Raji (cell line): Measurements from ENCODE around the gene KRT32.

ENCODE experiments used
- POLR2A ChIP-seq: IDR thresholded peaks from 2 replicates; pipeline ENCODE4 v1.6.1; 2011; ENCODE audit warnings: low read depth, low read length, control low read depth; ENCODE audit not compliant: insufficient read depth

KRT32 gene

DNA sequence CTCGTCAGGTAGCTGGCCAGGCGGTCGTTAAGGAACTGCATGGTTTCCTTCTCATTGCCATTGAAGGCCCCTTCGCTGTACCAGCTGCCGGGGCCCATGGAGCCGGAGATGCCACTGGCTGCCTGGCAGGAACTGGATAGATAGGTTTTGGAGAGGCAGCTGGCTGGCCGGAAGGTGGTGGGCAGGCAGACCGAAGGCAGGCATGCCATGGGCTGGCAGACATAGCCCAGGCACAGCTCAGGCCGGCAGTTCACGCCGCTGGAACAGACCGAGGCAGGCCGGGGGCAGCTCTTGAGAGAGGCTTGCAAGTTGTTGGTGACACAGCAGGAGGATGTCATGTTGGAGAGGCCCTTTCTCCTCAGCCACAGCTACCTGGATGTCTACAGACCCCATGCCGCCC is at the start of gene KRT32:
TSS of gene KRT32 (minus strand) at position 399 of the 400 bp plus-strand sequence. CDS start at position 338, 61 bp downstream.
- TF ChIP-seq POLR2A: no peak

DNA sequence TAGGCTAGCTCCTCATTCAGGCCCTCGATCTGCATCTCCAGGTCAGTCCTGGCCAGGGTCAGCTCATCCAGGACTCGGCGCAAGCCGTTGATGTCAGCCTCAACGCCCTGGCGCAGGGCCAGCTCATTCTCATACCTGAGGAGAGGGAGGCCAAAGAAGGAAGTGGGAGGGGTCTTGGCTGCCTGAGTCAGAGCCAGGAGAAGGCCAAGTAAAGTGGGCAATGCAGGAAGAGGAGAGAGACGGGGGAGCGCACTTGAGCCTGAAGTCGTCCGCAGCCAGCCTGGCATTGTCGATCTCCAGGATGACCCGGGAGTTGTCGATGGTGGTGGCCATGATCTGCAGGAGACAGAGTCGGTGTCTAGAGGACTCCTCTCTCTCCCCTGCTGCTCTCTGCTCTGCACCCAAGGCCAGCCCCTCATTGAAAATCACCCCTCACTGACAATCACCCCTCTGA is 49.7 kb upstream of the KRT32 start:
- no peak for TF ChIP-seq POLR2A

DNA sequence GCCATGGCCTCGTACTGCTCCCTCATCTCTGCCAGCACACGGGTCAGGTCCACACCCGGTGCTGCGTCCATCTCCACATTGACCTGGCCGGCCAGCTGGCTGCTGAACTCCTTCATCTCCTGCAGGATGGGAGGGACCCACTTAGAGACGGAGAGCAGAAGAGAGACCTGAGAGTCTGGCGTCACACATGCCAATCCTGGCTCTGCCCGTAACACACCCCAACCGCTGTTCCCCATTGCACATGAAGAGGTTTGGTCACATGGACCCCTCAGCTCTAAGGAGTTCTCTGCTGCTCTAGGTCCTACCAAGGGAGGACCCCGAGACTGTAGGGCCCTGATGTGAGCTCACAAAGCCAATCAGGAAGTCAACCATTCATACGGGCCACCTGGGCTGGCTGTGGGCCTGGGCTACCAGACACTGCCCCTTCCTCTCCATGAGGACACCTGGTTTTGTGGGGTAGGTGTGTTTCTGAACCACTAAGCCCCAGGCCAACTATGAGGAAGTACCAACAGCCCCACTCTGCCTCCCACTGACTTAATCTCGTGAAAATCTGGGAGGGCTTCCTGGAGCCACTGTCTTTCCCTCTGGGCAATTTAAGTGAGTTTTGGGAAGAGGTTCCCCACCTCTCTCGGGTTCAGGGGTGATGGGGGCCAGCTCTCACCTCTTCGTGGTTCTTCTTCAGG is 49.1 kb upstream of the KRT32 start:
- no peak for TF ChIP-seq POLR2A

DNA sequence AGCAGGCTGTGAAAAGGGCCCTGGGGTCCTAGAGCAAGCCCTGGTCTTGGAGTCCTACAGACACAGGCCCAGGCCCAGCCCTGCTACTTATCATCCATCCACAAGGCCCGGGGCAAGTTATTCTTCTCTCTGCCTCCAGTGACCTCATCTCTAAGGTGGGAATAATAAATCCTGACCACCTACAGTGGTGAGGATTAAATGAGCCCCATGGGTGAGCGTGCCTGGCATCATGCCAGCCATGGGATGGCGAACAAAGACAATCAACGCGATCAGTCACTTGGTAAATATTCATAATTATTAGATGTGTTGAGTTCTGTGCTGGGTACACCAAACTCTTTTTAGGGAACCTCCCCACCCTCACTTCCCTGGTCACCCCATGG is 46.0 kb upstream of the KRT32 start:
- no peak for TF ChIP-seq POLR2A

DNA sequence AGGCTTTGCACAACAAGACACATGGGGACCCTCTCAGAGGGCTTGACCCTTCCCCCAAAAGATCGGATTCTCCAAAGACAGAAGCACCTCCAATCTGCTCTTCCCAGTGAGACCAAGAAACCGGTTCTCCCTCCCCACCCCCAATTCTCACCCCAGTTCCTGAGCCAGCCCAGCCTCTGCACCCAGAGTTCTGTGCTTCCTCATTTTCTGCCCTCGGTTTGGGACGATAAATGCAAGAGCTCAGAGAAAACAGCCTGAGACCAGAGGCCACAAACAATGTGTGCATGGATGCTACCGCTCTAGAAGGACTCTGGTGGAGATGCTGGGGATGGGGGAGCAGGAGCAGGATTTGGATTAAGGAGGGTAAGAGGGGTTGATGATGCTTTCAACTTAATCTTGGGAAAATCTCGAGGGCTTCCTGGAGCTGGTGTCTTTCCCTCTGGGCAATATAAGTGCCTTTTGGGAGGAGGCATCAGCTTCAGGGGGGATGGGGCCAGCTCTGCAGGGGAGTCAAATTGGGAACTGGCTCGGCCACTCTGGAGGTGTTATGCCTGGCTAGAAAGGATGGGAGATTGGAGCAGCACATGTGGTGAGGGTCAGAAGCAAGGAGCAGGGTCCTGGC is 45.5 kb upstream of the KRT32 start:
- TF ChIP-seq POLR2A: no peak

DNA sequence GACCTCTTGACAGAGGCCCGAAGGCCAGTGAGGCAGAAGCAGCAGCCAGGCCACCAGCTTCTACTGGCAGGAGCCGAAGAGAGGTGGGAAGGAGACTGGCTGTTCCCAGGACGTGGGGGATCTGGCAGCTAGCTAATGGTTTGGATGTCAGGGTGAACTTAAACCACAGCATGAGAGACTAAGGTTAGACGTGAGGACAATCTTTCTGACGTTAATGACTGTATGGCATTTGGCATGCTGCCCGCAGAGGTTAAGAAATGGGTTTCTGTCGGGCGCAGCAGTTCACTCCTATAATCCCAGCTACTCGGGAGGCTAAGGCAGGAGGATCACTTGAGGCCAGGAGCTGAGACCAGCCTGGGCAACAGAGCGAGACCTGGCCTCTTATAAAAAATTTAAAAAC is 44.5 kb upstream of the KRT32 start:
- no peak for TF ChIP-seq POLR2A

DNA sequence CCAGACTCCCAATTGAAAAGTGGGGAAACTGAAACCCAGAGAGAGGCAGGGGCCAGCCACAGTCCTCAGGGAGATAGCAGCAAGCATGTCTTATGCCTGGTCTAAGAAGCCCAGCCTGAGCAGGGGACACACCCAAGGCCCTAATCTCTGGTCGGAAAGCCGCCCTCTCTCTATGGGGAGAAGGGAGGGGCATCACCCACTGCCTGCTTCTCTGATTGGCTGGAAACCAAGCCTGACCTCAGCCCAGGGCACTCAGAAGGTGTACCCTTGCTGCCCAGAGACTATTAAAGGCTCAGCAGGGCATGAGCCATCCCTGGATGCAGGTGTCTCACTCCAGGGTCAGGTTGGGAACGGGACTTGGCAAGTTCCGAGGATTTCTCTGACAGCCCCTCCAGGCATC is 43.9 kb upstream of the KRT32 start:
- no peak for TF ChIP-seq POLR2A

DNA sequence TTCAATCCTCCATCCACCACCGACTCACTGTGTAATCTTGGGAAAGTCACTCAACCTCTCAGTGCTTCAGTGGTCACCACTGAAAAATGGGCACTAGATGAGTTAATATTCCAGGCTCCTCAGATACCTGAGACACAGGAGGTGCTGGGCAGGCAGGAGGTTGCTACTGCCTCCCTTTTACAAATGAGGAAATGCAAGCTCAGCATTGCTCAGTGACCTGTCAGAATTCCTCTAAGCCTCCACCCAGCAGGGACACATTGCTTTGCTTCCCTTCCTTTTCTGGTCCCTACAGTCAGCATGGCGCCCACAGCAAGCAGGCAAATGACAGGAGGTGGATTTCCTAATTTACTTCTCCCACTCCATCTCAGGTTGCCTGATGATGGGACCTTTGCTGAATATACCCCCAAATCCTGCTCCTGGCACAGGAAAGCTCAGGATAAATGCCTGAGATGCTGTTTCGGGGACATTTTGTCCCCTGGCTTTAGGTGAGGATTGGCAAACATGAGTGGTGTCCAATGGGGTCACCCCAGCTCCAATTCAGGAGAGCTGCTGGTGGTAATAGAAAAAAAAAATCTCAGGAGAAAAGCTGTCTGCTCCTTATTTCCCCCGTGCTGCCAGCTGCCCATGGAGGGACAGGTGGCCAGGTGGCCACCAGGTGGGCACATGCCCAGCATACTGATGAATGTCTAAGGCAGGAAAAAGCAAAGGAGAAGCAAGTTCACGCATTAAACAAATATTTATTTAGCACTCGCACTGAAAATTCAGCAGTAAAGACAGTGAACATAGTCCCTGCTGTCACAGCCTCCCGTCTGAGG is 43.3 kb upstream of the KRT32 start:
- no peak for TF ChIP-seq POLR2A

DNA sequence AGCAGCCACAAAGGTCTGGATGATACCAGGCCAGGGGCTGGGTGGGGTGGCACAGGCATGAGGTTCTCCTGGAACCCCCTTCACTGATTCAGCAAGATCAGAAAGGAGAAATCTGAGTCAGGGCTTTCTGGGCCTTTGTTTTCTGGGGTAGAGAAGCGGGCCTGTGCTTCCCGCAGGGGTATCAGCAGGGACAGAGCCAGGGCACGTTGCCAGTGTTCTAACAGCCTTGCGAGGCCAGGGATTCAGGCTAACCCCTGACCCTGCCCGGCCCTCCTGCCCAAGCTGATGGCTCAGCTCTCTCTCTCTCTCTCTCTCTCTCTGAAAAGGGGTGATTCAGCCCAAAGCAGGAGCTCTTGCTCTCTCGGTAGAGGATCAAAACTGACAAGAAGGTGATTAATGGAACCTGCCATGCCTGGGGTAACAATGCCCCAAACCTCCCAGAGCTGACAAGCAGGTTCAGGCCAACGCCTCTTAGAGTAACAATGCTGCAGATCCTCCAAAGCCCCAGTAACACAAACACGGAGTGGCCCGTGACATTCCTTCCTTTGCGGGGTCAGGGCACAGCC is 40.2 kb upstream of the KRT32 start:
- TF ChIP-seq POLR2A: no peak

DNA sequence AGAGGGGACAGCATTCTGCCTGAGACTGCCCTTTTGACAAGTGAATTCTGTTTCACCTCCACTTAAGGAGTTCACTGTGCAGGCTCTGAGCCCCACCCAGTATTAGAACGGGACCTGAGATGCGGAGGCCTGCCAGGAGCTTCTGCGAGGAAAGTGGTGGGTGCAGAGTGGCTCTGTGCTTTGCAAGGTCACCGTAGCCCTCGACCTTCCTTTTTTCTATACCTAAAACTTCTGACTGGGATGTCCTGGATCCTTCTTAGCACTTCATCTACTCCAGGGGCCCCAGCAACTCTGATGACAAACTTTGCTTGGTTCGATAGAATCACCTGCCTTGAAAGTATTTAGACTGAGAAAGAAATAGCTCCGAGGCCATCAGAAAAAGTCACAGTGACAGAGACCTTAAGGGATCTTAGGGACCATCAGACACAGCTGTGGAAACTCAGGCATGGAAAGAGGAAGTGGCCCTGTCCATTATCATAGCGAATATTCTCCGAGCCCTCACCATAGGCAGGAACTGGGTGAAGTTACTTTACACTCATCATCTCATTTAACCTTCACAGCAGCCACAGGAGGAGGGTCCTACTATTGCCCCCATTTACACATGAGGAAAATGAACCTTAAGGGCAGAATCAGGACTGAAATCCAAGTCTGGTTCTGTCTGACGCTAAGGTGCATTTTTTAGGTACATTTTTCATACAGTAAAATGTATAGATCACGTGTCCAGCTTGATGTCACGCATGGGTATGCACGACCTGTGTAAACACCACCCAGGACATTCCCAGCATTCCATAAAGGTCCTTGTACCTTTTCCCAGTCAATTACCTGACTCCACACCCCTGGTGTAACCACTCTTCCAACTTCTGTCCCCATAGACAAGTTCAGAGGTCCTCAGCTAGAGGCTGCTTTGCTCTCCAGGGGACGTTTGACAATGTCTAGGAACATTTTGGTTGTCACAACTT is 38.9 kb upstream of the KRT32 start:
- TF ChIP-seq POLR2A: no peak

DNA sequence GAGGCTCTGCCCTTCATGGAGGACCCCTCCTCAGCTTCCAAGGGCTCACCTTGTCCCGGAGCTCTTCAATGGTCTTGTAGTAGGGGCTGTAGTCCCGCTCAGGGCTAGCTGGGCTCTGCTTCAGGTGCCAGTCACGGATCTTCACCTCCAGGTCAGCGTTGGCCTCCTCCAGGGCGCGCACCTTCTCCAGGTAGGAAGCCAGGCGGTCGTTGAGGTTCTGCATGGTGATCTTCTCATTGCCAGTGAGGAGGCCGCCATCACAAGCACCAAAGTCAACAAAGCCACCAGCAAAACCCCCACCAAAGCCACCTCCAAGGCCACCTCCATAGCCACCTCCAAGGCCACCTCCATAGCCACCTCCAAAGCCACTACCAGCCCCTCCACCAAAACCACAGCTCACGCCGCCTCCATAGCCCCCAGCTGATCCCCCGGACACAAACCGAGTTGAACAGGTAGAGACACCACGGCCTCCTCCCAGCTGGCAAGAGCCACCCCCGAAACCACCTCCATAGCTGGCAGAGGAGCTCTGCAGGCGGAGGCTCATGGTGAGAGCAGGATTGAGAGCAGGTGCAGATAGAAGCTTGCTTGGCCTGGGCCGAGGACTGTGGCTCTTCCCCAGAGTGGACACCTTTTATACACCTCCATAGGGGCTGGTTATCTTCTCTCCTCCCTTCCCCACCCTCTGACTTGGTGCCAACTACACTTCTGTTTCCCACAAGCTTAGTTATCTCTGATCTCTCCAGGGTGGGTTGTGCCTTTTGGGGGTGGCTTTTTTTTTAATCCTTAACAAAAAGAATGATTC is 38.0 kb upstream of the KRT32 start, which contains the start of gene KRT13:
TSS of gene KRT13 (minus strand) at position 606 of the 802 bp plus-strand sequence. CDS start at position 544, 62 bp downstream.
- no peak for TF ChIP-seq POLR2A

DNA sequence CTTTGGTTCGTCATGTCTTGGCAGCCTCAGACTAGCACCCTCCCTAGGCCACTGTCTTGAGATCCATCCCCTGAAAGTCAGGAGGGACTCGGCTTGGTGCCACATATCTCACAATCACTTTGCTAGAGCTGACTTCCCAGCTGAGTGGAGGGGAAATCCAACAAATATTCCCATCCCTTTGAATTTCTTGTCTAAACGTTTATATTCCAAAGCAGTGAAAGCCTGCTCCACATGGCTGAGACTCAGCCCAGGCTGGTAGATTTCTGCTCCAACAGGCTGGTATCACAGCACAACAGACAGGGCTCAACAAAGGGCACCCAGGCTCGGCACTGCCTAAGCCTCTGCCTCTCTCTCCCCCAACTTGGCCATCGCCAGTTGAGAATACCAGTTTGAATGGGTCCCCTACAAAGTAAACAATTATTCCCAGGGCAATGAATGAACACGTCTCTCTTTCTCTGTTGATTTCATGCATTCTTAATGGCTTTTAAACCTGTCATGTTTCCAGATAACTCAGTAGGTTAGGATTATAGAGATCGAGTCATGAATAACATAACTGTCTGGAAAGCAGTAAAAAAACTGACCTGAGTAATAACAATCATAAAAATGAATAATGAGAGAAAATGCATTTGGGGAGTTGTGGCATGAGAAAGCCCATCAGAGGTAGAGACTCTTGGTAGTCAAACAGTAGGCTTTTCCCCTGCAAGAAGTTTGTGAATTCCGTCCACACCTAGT is 37.2 kb upstream of the KRT32 start:
- no peak for TF ChIP-seq POLR2A

DNA sequence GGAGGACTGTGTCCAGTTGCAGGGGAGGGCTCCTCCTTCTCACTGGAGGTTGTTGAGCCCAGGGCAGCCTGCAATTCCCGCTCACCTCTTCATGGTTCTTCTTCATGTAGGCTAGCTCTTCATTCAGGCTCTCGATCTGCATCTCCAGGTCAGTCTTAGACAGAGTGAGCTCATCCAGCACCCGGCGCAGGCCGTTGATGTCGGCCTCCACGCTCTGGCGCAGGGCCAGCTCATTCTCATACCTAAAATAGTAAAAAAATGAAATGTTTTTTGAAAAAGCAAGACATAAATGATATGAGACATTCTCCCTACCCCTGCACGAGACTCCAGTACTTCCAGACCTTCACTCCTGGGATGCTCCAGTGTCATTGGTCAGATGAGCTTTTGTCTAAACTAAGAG is 36.0 kb upstream of the KRT32 start:
- TF ChIP-seq POLR2A: no peak
